Measurements from ENCODE around the gene SMARCE1.
"Not testable (repeated sequence)": the region's sequence is repeated elsewhere in the genome, so short reads cannot be mapped to it uniquely, and the experiment has no call there.

Gene SMARCE1

GRCh38 chr17:40597156-40597555, 50.5 kb downstream of the SMARCE1 start:
- POLR2A ChIA-PET (ENCODE audit: low non-redundant PET), result no interaction called here
- H3K27ac ChIP-seq, result no peak overlapping the region
- DNase-seq (ENCODE audit: low spot score), result no peak
- CTCF ChIA-PET, result no interaction called here
- TF ChIP-seq, protein P1, sequence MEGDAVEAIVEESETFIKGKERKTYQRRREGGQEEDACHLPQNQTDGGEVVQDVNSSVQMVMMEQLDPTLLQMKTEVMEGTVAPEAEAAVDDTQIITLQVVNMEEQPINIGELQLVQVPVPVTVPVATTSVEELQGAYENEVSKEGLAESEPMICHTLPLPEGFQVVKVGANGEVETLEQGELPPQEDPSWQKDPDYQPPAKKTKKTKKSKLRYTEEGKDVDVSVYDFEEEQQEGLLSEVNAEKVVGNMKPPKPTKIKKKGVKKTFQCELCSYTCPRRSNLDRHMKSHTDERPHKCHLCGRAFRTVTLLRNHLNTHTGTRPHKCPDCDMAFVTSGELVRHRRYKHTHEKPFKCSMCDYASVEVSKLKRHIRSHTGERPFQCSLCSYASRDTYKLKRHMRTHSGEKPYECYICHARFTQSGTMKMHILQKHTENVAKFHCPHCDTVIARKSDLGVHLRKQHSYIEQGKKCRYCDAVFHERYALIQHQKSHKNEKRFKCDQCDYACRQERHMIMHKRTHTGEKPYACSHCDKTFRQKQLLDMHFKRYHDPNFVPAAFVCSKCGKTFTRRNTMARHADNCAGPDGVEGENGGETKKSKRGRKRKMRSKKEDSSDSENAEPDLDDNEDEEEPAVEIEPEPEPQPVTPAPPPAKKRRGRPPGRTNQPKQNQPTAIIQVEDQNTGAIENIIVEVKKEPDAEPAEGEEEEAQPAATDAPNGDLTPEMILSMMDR (conservative IDR thresholded peaks at IDR 0.05; ENCODE audit: low read depth), result no peak

DNA sequence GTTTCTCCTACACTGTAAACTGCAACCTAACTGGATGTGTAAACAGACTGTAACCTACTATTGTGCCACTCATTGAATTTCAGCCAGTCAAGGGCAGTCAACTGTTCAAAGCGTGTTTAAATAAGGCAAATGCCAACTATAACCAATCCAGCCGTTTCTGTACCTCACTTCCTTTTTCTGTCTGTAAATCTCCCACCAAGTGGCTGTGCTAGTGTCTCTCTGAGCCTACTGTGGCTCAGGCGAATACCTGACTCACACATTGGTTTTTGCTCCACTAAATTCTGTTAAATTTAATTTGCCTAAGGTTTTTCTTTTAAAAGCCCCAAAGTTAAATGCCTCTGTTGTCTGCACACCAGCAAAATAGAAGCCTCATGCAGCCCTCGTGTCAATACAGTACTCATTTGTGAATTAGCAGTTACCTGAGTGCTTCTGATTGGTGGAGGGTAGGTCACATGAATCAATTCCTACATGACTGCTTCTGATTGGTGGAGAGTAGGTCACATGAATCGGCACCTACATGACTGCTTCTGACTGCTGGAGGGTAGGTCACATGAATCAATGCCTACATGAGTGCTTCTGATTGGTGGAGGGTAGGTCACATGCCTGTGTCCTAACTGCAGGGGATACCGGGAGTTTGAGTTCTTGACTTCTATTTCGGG, 51.2 kb downstream of the SMARCE1 start:
- TF ChIP-seq, protein P1 (conservative IDR thresholded peaks at IDR 0.05; ENCODE audit: low read depth), result no peak
- ChIA-PET CTCF (interaction anchor here (0.6 kb wide), 1 partner anchor 183 kb away, joined by 3 read pairs; no protein-coding TSS in a partner anchor), POLR2A (ENCODE audit: low non-redundant PET) (no interaction called here)
- no peak for DNase-seq (ENCODE audit: low spot score)
- H3K27ac ChIP-seq, result no peak overlapping the region

DNA sequence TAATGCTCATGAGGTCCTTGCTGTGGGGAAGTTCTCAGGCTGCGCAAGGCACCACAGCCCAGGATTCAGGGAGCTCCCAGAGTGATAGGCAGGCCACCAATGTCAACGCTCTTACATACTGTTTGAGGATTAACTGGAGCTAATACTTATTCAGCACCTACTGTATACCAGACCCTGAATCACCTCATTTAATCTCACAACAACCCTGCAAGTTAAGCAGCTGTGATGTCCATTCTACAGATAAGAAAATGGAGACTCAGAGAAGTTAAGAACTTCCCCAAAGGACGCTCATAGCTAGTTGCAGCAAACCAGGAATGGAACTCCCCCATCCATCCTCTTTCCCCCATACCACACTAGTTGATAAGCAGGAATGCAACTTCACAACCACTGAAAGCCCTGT, 56.9 kb downstream of the SMARCE1 start:
- POLR2A ChIA-PET (ENCODE audit: low non-redundant PET), result no interaction called here
- TF ChIP-seq, protein P1 (conservative IDR thresholded peaks at IDR 0.05; ENCODE audit: low read depth), result no peak

DNA sequence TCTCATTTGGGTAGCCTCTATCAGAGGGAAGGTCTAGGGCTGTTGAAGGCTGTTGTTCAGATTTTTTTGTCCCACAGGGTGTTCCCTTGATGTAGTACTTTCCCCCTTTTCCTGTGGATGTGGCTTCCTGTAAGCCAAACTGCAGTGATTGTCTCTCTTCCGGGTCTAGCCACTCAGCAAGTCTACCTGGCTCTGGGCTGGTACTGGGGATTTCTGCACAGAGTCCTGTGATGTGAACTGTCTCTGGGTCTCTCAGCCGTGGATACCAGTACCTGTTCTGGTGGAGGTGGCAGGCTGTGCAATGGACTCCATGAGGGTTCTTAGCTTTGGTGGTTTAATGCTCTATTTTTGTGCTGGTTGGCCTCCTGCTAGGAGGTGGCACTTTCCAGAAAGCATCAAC, 59.1 kb downstream of the SMARCE1 start:
- TF ChIP-seq, protein P1 (conservative IDR thresholded peaks at IDR 0.05; ENCODE audit: low read depth), result no peak
- no peak for DNase-seq (ENCODE audit: low spot score)
- no peak overlapping the region for H3K27ac ChIP-seq
- POLR2A ChIA-PET (ENCODE audit: low non-redundant PET), result no interaction called here
- CTCF ChIA-PET, result no interaction called here

More for the DNA sequence above, 56.9 kb downstream of the SMARCE1 start:
- no peak for DNase-seq (ENCODE audit: low spot score)
- no peak overlapping the region for H3K27ac ChIP-seq
- CTCF ChIA-PET, result interaction anchor here (0.7 kb wide), 1 partner anchor 184 kb away, joined by 3 read pairs; no protein-coding TSS in a partner anchor

DNA sequence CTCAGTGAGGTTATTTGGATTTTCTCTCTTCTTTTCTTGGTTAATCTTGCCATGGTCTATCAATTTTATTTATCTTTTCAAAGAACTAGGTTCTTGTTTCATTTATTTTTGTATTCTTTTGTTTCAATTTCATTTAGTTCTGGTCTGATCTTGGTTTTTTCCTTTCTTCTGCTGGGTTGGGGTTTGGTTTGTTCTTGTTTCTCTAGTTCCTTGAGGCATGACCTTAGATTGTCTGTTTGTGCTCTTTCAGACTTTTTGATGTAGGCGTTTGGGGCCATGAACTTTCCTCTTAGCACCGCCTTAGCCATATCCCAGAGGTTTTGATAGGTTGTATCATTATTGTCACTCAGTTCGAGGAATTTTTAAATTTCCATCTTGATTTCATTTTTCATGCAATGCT, 61.4 kb downstream of the SMARCE1 start:
- DNase-seq (ENCODE audit: low spot score); H3K27ac ChIP-seq; POLR2A ChIA-PET (ENCODE audit: low non-redundant PET); CTCF ChIA-PET: not testable (repeated sequence)

GRCh38 chr17:40584950-40585349, 62.7 kb downstream of the SMARCE1 start:
- POLR2A ChIA-PET (ENCODE audit: low non-redundant PET); H3K27ac ChIP-seq; DNase-seq (ENCODE audit: low spot score): not testable (repeated sequence)
- CTCF ChIA-PET, result interaction anchor here (0.6 kb wide), 1 partner anchor 1062 kb away, joined by 4 read pairs; no protein-coding TSS in a partner anchor

- DNase-seq (ENCODE audit: low spot score), result peak; percentile 73
- TF ChIP-seq, protein P1 (conservative IDR thresholded peaks at IDR 0.05; ENCODE audit: low read depth), result no peak
- POLR2A ChIA-PET (ENCODE audit: low non-redundant PET), result no interaction called here
- CTCF ChIA-PET, result interaction anchor here (0.5 to 1.0 kb wide), 2 partner anchors 10 to 11 kb away, joined by 3 to 5 read pairs; no protein-coding TSS in a partner anchor
- H3K27ac ChIP-seq, result peak overlapping the region; percentile 68
Measured at GRCh38 chr17:40582328-40582901, 65.2 kb downstream of the SMARCE1 start.

Measured in RWPE1 (cell line).